GM12878 (cell line): ENCODE measurements around the gene ACCS. TPM values are rescaled to one million over a fixed set of nuclear protein-coding genes. Genes with fewer than 3 reads are reported as not detected.

Experiments
- ATAC-seq: fragments of 200-7000 bp; cut with Tn5 transposase; 3 replicates; pipeline ENCODE4 v1.9.1; 2020; ENCODE audit warnings: mild to moderate bottlenecking, moderate library complexity
- BruUV-seq: library from RNA; stranded (reverse); fragments of 400-500 nt; replicated peaks from 2 replicates; lab custom pipeline; 2021; lab: Mats Ljungman, UMichigan
- CTCF ChIA-PET: fragments of 300-600 bp; sonication (Branson Sonifier 250); formaldehyde crosslinking; extraction: SDS; loops from one replicate; lab custom pipeline; 2021; ENCODE audit warnings: inconsistent platforms; lab: Yijun Ruan, JAX
- POLR2A ChIA-PET: fragments of 350-600 bp; formaldehyde crosslinking; extraction: SDS; loops from one replicate; lab custom pipeline; 2021; ENCODE audit warnings: inconsistent platforms; lab: Charles Lee
- RAD21 ChIA-PET: fragments of 300-600 bp; sonication (Branson Sonifier 250); formaldehyde crosslinking; loops from one replicate; lab custom pipeline; 2023; ENCODE audit warnings: antibody characterized with exemption; ENCODE audit not compliant: unreplicated experiment; lab: Charles Lee
- SMC1A ChIA-PET: fragments of 300-600 bp; sonication (Branson Sonifier 250); formaldehyde crosslinking; loops from one replicate; lab custom pipeline; 2023; ENCODE audit not compliant: unreplicated experiment, uncharacterized antibody; lab: Charles Lee
- DNase-seq: peaks from one replicate; pipeline ENCODE4 v3.0.0-alpha.2; 2011; ENCODE audit warnings: low read depth, low spot score
- FAIRE-seq: peaks from 3 replicates; lab custom pipeline; 2011; peaks lifted over from hg19 to GRCh38; lab: Jason Lieb, UNC
- H2AFZ ChIP-seq: 2 replicates; pipeline ENCODE4 v1.6.0; 2011; ENCODE audit warnings: low read depth, low read length, control low read depth; ENCODE audit not compliant: control insufficient read depth
- H3K27ac ChIP-seq: 2 replicates; pipeline ENCODE4 v1.5.1; 2011; ENCODE audit warnings: control low read depth; ENCODE audit not compliant: control insufficient read depth, insufficient read depth
- H3K27me3 ChIP-seq, 2 experiments: replicated peaks in 1 of 2; 2 replicates each; pipeline versions ENCODE4 v1.6.0 to v1.6.1; 2011; ENCODE audit warnings: low read length in 1 of 2; ENCODE audit not compliant: control insufficient read depth in 2 of 2, insufficient read depth in 2 of 2
- H3K36me3 ChIP-seq, 2 experiments: 2 replicates each; pipeline ENCODE4 v1.5.1; 2011; ENCODE audit warnings: low read length in 1 of 2; ENCODE audit not compliant: control insufficient read depth in 2 of 2, insufficient read depth in 2 of 2
- H3K4me1 ChIP-seq: 2 replicates; pipeline ENCODE4 v1.6.1; 2011; ENCODE audit warnings: mild to moderate bottlenecking, low read length, moderate library complexity, mixed read lengths; ENCODE audit not compliant: control insufficient read depth, insufficient read depth
- H3K4me2 ChIP-seq: 2 replicates; pipeline ENCODE4 v1.6.0; 2011; ENCODE audit warnings: control low read depth; ENCODE audit not compliant: control insufficient read depth, insufficient read depth
- H3K4me3 ChIP-seq: fragments of 200-600 bp; sonication (generic); 2 replicates; pipeline ENCODE4 v1.5.1; 2016
- H3K79me2 ChIP-seq: 2 replicates; pipeline ENCODE4 v1.6.0; 2011; ENCODE audit warnings: low read length; ENCODE audit not compliant: control insufficient read depth, insufficient read depth
- H3K9ac ChIP-seq: 2 replicates; pipeline ENCODE4 v1.8.0; 2011; ENCODE audit warnings: low read length, control low read depth, mixed read lengths; ENCODE audit not compliant: control insufficient read depth, insufficient read depth
- H3K9me3 ChIP-seq: replicated peaks from 3 replicates; pipeline ENCODE4 v1.5.1; 2011; ENCODE audit warnings: mild to moderate bottlenecking, low read length; ENCODE audit not compliant: control insufficient read depth, insufficient read depth
- H4K20me1 ChIP-seq: 2 replicates; pipeline ENCODE4 v1.6.0; 2011; ENCODE audit not compliant: control insufficient read depth, insufficient read depth
- IRF4 ChIP-seq: IDR thresholded peaks from 2 replicates; pipeline ENCODE4 v1.6.1; 2011; ENCODE audit warnings: low read depth, low read length
- IRF5 ChIP-seq: fragments of 450-650 bp; IDR thresholded peaks from 2 replicates; pipeline ENCODE4 v1.6.1; 2017; ENCODE audit warnings: borderline replicate concordance
- KDM1A ChIP-seq: fragments of 200-600 bp; sonication (generic); IDR thresholded peaks from 2 replicates; pipeline ENCODE4 v1.6.1; 2016; ENCODE audit warnings: borderline replicate concordance
- MYC ChIP-seq: IDR thresholded peaks from 2 replicates; pipeline ENCODE4 v1.6.1; 2011; ENCODE audit warnings: mild to moderate bottlenecking, low read length, moderate library complexity, inconsistent platforms; ENCODE audit not compliant: insufficient read depth, insufficient replicate concordance, insufficient read length, severe bottlenecking
- NKRF ChIP-seq: fragments of 450-650 bp; conservative IDR thresholded peaks from 2 replicates; pipeline ENCODE4 v1.6.1; 2017; ENCODE audit warnings: mild to moderate bottlenecking, moderate library complexity
- SIN3A ChIP-seq: IDR thresholded peaks from 2 replicates; pipeline ENCODE4 v1.6.1; 2012; ENCODE audit warnings: low read depth, low read length, improper control_type of control experiment
- SMAD5 ChIP-seq: IDR thresholded peaks from 2 replicates; pipeline ENCODE4 v1.6.1; 2016; ENCODE audit warnings: antibody characterized with exemption, low read depth
- USF2 ChIP-seq: IDR thresholded peaks from 2 replicates; pipeline ENCODE4 v1.6.1; 2011; ENCODE audit warnings: low read depth, low read length, improper control_type of control experiment, borderline replicate concordance
- ZZZ3 ChIP-seq: IDR thresholded peaks from 2 replicates; pipeline ENCODE4 v1.6.1; 2011; ENCODE audit warnings: low read depth; ENCODE audit not compliant: control insufficient read depth, insufficient read length
- WGBS: methylation state at CpG from one replicate; pipeline ENCODE4 v1.1.6; 2016; ENCODE audit warnings: low lambda C conversion rate; ENCODE audit not compliant: insufficient replicate concordance, insufficient coverage; ENCODE audit errors: missing lambda C conversion rate; 5-methylcytosine and 5-hydroxymethylcytosine counted together
- in situ Hi-C: fragments of 300-500 bp; cut with MboI; formaldehyde crosslinking; loops from 9 replicates; pipeline ENCODE4 v1.14.3; 2018; ENCODE audit warnings: mixed read lengths
- intact Hi-C: fragments of 100-400 bp; cut with micrococcal nuclease; formaldehyde crosslinking; loops from one replicate; pipeline ENCODE4 v1.14.2; 2022; ENCODE audit not compliant: unreplicated experiment
- polyA plus RNA-seq, 11 experiments: library from polyadenylated mRNA; depleted of rRNA in 4 of 11; unstranded in 6 of 11; stranded (reverse) in 5 of 11; fragments of >200 nt; fragmentation: Nextera tagmentation in 4 of 11; fragmentation: Illumina TruSeq in 1 of 11; extraction: Ambion mirVana in 4 of 11; extraction: Trizol in 1 of 11; gene quantifications; 1 replicate in 1 of 11; 2 replicates in 10 of 11; pipeline versions ENCODE4 v1.2.1 to v1.2.3, GENCODE V29; 2011 to 2016; ENCODE audit warnings: inconsistent platforms in 2 of 11, missing spikeins in 2 of 11, low read depth in 1 of 11
- total RNA-seq, 4 experiments: library from RNA; depleted of rRNA in 3 of 4; stranded (reverse); fragments of >200 nt in 3 of 4; fragmentation: Illumina TruSeq in 1 of 4; extraction: Trizol in 1 of 4; gene quantifications; 2 replicates each; pipeline versions ENCODE4 v1.2.1 to v1.2.3, GENCODE V29; 2013 to 2021

The ACCS gene
- total and polyA plus RNA-seq, 10 of the 15 experiments (the other 5 are each of a cell fraction or from before 2014, with no cell fraction given) = 4.8 to 35.9 (median 17.0) TPM

GRCh38 chr11:44065161-44065661 lies 859 bp upstream of the ACCS start:
- peak overlapping the region; percentile 80 for H3K4me3 ChIP-seq
- CTCF ChIA-PET = interaction anchor here (0.7 to 10.8 kb wide), 2 partner anchors 28 to 162 kb away, joined by 5 to 77 read pairs; partner anchors contain the start of gene EXT2
- no peaks in the 10 kb centered on the region for H3K27me3 ChIP-seq
- intact Hi-C loops = loop anchor here (10.0 kb wide), 1 partner anchor 120 kb away; the partner anchor contains the start of gene C11orf96
- H3K79me2 ChIP-seq = peaks cover 2% of the 10 kb centered on the region
- H2AFZ ChIP-seq = peak overlapping the region; percentile 99
- SMC1A ChIA-PET = no interaction called here
- H3K4me2 ChIP-seq = peak overlapping the region; percentile 78; the same call in 1 of the 2 replicates
- WGBS = 59% methylated on average over 4 of the region's 4 CpGs
- peak overlapping the region; percentile 81; the same call in 1 of the 2 replicates for H3K9ac ChIP-seq
- RAD21 ChIA-PET = no interaction called here
- no peak overlapping the region for H3K27ac ChIP-seq
- no TSS peak for BruUV-seq
- in situ Hi-C loops = no loop called here
- POLR2A ChIA-PET = interaction anchor here (0.6 to 1.4 kb wide), 5 partner anchors 30 to 1278 kb away, joined by 3 to 6 read pairs (median 4); partner anchors contain the start of gene EXT2
- H4K20me1 ChIP-seq = no peaks in the 10 kb centered on the region
- TF ChIP-seq IRF4 = no peak
- no peak for TF ChIP-seq NKRF
- TF ChIP-seq USF2 = no peak
- TF ChIP-seq SIN3A = no peak
- TF ChIP-seq ZZZ3 = no peak
- TF ChIP-seq SMAD5 = no peak
- no peak for TF ChIP-seq IRF5
- TF ChIP-seq KDM1A = no peak
- no peak for TF ChIP-seq MYC
- H3K36me3 ChIP-seq = no peaks in the 10 kb centered on the region; a peak in 1 of 4 replicates
- peak; percentile 13 for FAIRE-seq
- no peaks in the 10 kb centered on the region for H3K9me3 ChIP-seq
- H3K4me1 ChIP-seq = peaks cover 11% of the 10 kb centered on the region
- no peak for ATAC-seq
- DNase-seq = no peak
